Caco-2 (cell line): ENCODE data around the gene CYP3A5. TPM values are rescaled to one million over a fixed set of nuclear protein-coding genes. Genes with fewer than 3 reads are reported as not detected.

ENCODE experiments used
- BruUV-seq: library from RNA; stranded (reverse); fragments of 400-500 nt; replicated peaks from 2 replicates; lab custom pipeline; 2021; lab: Mats Ljungman, UMichigan
- CTCF ChIA-PET: fragments of 300-600 bp; sonication (Branson Sonifier 250); formaldehyde crosslinking; loops from one replicate; lab custom pipeline; 2022; ENCODE audit warnings: antibody characterized with exemption; lab: Charles Lee
- POLR2A ChIA-PET: fragments of 300-600 bp; sonication (Branson Sonifier 250); formaldehyde crosslinking; loops from one replicate; lab custom pipeline; 2022; ENCODE audit warnings: antibody characterized with exemption; lab: Charles Lee
- DNase-seq, 2 experiments: peaks; one replicate each; pipeline versions ENCODE4 v3.0.0 to v3.0.0-alpha.2; 2020 to 2022
- H3K27me3 ChIP-seq: replicated peaks from 2 replicates; pipeline ENCODE4 v1.6.0; 2011; ENCODE audit warnings: low read length; ENCODE audit not compliant: control insufficient read depth, insufficient read depth
- H3K36me3 ChIP-seq: 2 replicates; pipeline ENCODE4 v1.5.1; 2011; ENCODE audit warnings: low read length; ENCODE audit not compliant: control insufficient read depth, insufficient read depth
- H3K4me1 ChIP-seq: fragments of 250-450 bp; sonication (Bioruptor Pico); 2 replicates; pipeline ENCODE4 v1.5.1; 2020; ENCODE audit warnings: mild to moderate bottlenecking
- H3K4me3 ChIP-seq: 2 replicates; pipeline ENCODE4 v1.5.1; 2011; ENCODE audit warnings: low read depth, mild to moderate bottlenecking, control low read depth, low read length
- H3K9me3 ChIP-seq: fragments of 250-450 bp; sonication (Bioruptor Pico); 2 replicates; pipeline ENCODE4 v1.5.1; 2020; ENCODE audit warnings: mild to moderate bottlenecking, moderate library complexity
- H3K27ac Mint-ChIP-seq: one replicate; pipeline ENCODE4 v1.8.0; 2022; ENCODE audit warnings: mixed read lengths; ENCODE audit not compliant: unreplicated experiment
- H3K27me3 Mint-ChIP-seq: one replicate; pipeline ENCODE4 v1.8.0; 2022; ENCODE audit warnings: mixed read lengths; ENCODE audit not compliant: insufficient read depth, unreplicated experiment
- H3K36me3 Mint-ChIP-seq: one replicate; pipeline ENCODE4 v1.8.0; 2022; ENCODE audit warnings: mild to moderate bottlenecking, mixed read lengths; ENCODE audit not compliant: insufficient read depth, unreplicated experiment
- H3K4me1 Mint-ChIP-seq: one replicate; pipeline ENCODE4 v1.8.0; 2022; ENCODE audit warnings: low read depth, mixed read lengths; ENCODE audit not compliant: unreplicated experiment
- H3K4me3 Mint-ChIP-seq: one replicate; pipeline ENCODE4 v1.8.0; 2022; ENCODE audit warnings: mild to moderate bottlenecking, moderate library complexity, mixed read lengths; ENCODE audit not compliant: unreplicated experiment
- H3K9me3 Mint-ChIP-seq: one replicate; pipeline ENCODE4 v1.8.0; 2022; ENCODE audit warnings: mixed read lengths; ENCODE audit not compliant: unreplicated experiment
- CTCF ChIP-seq, 2 experiments: fragments of 200-600 bp in 1 of 2; IDR thresholded peaks; 1 replicate in 1 of 2; 2 replicates in 1 of 2; pipeline versions ENCODE4 v1.5.1 to v1.8.0; 2011 to 2022; ENCODE audit warnings: antibody characterized with exemption in 1 of 2, control low read depth in 1 of 2, inconsistent platforms in 1 of 2, low read depth in 1 of 2, low read length in 1 of 2, mild to moderate bottlenecking in 1 of 2, moderate library complexity in 1 of 2; ENCODE audit not compliant: insufficient read depth in 1 of 2, severe bottlenecking in 1 of 2, unreplicated experiment in 1 of 2
- intact Hi-C: fragments of 100-400 bp; cut with micrococcal nuclease; formaldehyde crosslinking; loops from one replicate; pipeline ENCODE4 v1.10.0; 2022; ENCODE audit not compliant: unreplicated experiment
- total RNA-seq: library from RNA; stranded (reverse); gene quantifications from 2 replicates; pipeline ENCODE4 v1.2.3, GENCODE V29; 2022

CYP3A5 gene
- total RNA-seq, 1 experiment from 2014 or later, result 2.7 TPM

DNA sequence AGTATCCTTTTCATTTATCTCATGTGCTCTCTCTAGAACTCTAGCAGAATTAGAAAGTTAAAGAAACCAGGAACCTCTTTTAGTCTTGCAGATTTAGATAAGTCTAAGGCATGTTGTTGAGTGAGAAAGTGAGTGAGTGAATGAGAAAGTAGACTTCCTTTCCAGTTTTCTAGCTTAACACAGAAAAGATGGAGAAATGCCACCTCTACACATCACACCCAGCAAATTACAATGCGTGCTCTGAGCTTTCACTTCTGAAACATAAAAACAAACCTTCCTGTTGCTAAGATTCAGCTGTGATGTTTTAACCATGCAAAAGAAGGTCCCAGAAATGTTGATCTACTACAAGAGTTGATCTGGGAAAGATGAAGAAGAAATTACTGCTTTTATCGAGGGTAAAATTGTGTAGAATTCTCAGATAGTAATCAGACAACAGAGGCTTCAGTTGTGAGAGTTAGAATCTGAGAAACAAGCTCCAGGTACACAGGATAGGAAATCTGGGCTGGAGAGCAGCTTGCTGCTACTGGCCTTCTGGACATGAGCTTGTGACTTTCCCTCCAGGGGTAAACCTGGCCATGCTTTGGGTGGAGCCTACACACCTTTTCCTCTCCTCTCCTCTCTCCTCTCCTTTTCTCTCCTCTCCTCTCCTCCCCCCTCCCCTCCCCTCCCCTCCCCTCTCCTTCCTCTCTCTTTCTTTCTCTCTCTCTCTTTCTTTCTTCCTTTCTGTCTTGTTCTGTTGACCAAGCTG is 4.6 kb downstream of the CYP3A5 start:
- intact Hi-C loops, result loop anchor here (5.0 kb wide), 1 partner anchor 152 kb away; the partner anchor contains the start of gene CYP3A43
- ChIA-PET CTCF (interaction anchor here (0.5 kb wide), 1 partner anchor 159 kb away, joined by 3 read pairs; no protein-coding TSS in a partner anchor), POLR2A (no interaction called here)
- Histone ChIP-seq H3K27me3 (no peaks in the 10 kb centered on the region), H3K4me1 (peaks cover 28% of the 10 kb centered on the region), H3K4me3 (no peak overlapping the region), H3K9me3 (no peaks in the 10 kb centered on the region), H3K36me3 (peaks cover 1% of the 10 kb centered on the region; the same call in 1 of the 2 replicates)
- no peak for DNase-seq
- Mint-ChIP-seq H3K27me3 (no peaks in the 10 kb centered on the region), H3K36me3 (no peaks in the 10 kb centered on the region), H3K4me3 (no peak overlapping the region), H3K9me3 (peaks cover 6% of the 10 kb centered on the region), H3K4me1 (peaks cover 14% of the 10 kb centered on the region), H3K27ac (peak overlapping the region; percentile 14)
- no TSS peak for BruUV-seq
- no peak for TF ChIP-seq CTCF (IDR thresholded peaks at IDR 0.05; ENCODE audit: insufficient read depth in 1 of 2, low read depth in 1 of 2, low read length in 1 of 2, severe bottlenecking in 1 of 2, unreplicated experiment in 1 of 2)

DNA sequence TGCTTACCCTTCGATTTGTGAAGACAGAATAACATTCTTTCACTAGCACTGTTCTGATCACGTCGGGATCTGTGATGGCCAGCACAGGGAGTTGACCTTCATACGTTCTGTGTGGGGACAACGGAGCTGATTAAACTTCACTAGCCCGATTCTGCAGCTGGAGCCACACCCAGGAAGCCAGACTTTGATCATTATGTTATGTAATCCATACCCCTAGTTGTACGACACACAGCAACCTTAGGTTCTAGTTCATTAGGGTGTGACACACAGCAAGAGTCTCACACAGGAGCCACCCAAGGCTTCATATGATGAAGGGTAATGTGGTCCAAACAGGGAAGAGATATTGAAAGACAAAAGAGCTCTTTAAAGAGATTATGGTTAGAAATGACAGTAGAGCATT is 7.2 kb downstream of the CYP3A5 start:
- Histone ChIP-seq H3K27me3 (no peaks in the 10 kb centered on the region), H3K36me3 (0 out of 2 replicates have a peak, but pooled peaks cover 1% of the 10 kb centered on the region), H3K4me3 (no peak overlapping the region), H3K4me1 (peaks cover 8% of the 10 kb centered on the region), H3K9me3 (no peaks in the 10 kb centered on the region)
- Mint-ChIP-seq H3K27me3 (no peaks in the 10 kb centered on the region), H3K4me3 (no peak overlapping the region), H3K9me3 (peaks cover 6% of the 10 kb centered on the region), H3K27ac (no peak overlapping the region), H3K36me3 (no peaks in the 10 kb centered on the region), H3K4me1 (no peaks in the 10 kb centered on the region)
- ChIA-PET CTCF (no interaction called here), POLR2A (no interaction called here)
- intact Hi-C loops, result no loop called here
- BruUV-seq, result no TSS peak
- TF ChIP-seq CTCF (IDR thresholded peaks at IDR 0.05; ENCODE audit: insufficient read depth in 1 of 2, low read depth in 1 of 2, low read length in 1 of 2, severe bottlenecking in 1 of 2, unreplicated experiment in 1 of 2), result no peak
- no peak for DNase-seq

GRCh38 chr7:99669782-99670181 is 10.0 kb downstream of the CYP3A5 start:
- no peak for TF ChIP-seq CTCF (IDR thresholded peaks at IDR 0.05; ENCODE audit: insufficient read depth in 1 of 2, low read depth in 1 of 2, low read length in 1 of 2, severe bottlenecking in 1 of 2, unreplicated experiment in 1 of 2)
- no TSS peak for BruUV-seq
- H3K4me3 ChIP-seq, result no peak overlapping the region
- H3K9me3 Mint-ChIP-seq, result no peaks in the 10 kb centered on the region
- ChIA-PET POLR2A (no interaction called here), CTCF (no interaction called here)
- no peaks in the 10 kb centered on the region for H3K4me1 Mint-ChIP-seq
- H3K27ac Mint-ChIP-seq, result no peak overlapping the region
- H3K27me3 ChIP-seq, result no peaks in the 10 kb centered on the region
- no peaks in the 10 kb centered on the region for H3K4me1 ChIP-seq
- no peaks in the 10 kb centered on the region for H3K36me3 Mint-ChIP-seq
- H3K36me3 ChIP-seq, result 0 out of 2 replicates have a peak, but pooled peaks cover 1% of the 10 kb centered on the region
- DNase-seq, result no peak
- H3K27me3 Mint-ChIP-seq, result no peaks in the 10 kb centered on the region
- intact Hi-C loops, result no loop called here
- H3K4me3 Mint-ChIP-seq, result no peak overlapping the region
- no peaks in the 10 kb centered on the region for H3K9me3 ChIP-seq
